ENCODE data around the gene ING3.

Gene ING3

GRCh38 chr7:120997882-120998474 is 47.4 kb downstream of the ING3 start:
- no peak overlapping the region for H3K4me3 ChIP-seq (ENCODE audit: low read depth, low read length)
- no peak for TF ChIP-seq CTCF (IDR thresholded peaks at IDR 0.05; ENCODE audit: low read depth, low read length)

GRCh38 chr7:120998520-120998919 is 47.9 kb downstream of the ING3 start:
- H3K4me3 ChIP-seq (ENCODE audit: low read depth, low read length) = no peak overlapping the region
- TF ChIP-seq CTCF (IDR thresholded peaks at IDR 0.05; ENCODE audit: low read depth, low read length) = no peak

GRCh38 chr7:120998996-120999565 is 48.5 kb downstream of the ING3 start:
- no peak overlapping the region for H3K4me3 ChIP-seq (ENCODE audit: low read depth, low read length)
- no peak for TF ChIP-seq CTCF (IDR thresholded peaks at IDR 0.05; ENCODE audit: low read depth, low read length)

- peak overlapping the region; percentile 35 for H3K4me3 ChIP-seq (ENCODE audit: low read depth, low read length)
- TF ChIP-seq CTCF (IDR thresholded peaks at IDR 0.05; ENCODE audit: low read depth, low read length) = no peak
These were observed 49.8 kb downstream of the ING3 start for GRCh38 chr7:121000081-121000983.

- TF ChIP-seq CTCF (IDR thresholded peaks at IDR 0.05; ENCODE audit: low read depth, low read length) = no peak
- H3K4me3 ChIP-seq (ENCODE audit: low read depth, low read length) = no peak overlapping the region
These were observed 50.8 kb downstream of the ING3 start for GRCh38 chr7:121001234-121001906.

- H3K4me3 ChIP-seq (ENCODE audit: low read depth, low read length) = 0 out of 2 replicates have a peak overlapping the region, but pooled peaks have one; percentile 5
- no peak for TF ChIP-seq CTCF (IDR thresholded peaks at IDR 0.05; ENCODE audit: low read depth, low read length)
These were observed 51.6 kb downstream of the ING3 start for GRCh38 chr7:121002048-121002756.
